MCF 10A (cell line): ENCODE data around the gene POU5F1. TPM values are rescaled to one million over a fixed set of nuclear protein-coding genes. Genes with fewer than 3 reads are reported as not detected.

Source experiments
- BruUV-seq: library from RNA; stranded (reverse); fragments of 400-500 nt; replicated peaks from 2 replicates; lab custom pipeline; 2021; lab: Mats Ljungman, UMichigan
- CTCF ChIA-PET: fragments of 300-600 bp; sonication (Branson Sonifier 250); formaldehyde crosslinking; extraction: SDS; loops from one replicate; lab custom pipeline; 2021; ENCODE audit warnings: antibody characterized with exemption, inconsistent platforms; lab: Yijun Ruan, JAX
- POLR2A ChIA-PET: fragments of 300-600, 350-650 bp; sonication (Branson Sonifier 250); formaldehyde crosslinking; extraction: SDS; loops from one replicate; lab custom pipeline; 2020; ENCODE audit warnings: antibody characterized with exemption, inconsistent platforms; lab: Yijun Ruan, JAX
- DNase-seq: peaks from one replicate; pipeline ENCODE4 v3.0.0-alpha.2; 2018; ENCODE audit not compliant: unreplicated experiment
- H3K27ac Mint-ChIP-seq: one replicate; pipeline ENCODE4 v1.8.0; 2022; ENCODE audit warnings: mild to moderate bottlenecking, low read depth, mixed read lengths; ENCODE audit not compliant: unreplicated experiment
- H3K27me3 Mint-ChIP-seq: one replicate; pipeline ENCODE4 v1.8.0; 2022; ENCODE audit warnings: mixed read lengths; ENCODE audit not compliant: insufficient read depth, unreplicated experiment
- H3K36me3 Mint-ChIP-seq: one replicate; pipeline ENCODE4 v1.8.0; 2022; ENCODE audit warnings: mild to moderate bottlenecking, moderate library complexity, mixed read lengths; ENCODE audit not compliant: insufficient read depth, unreplicated experiment
- H3K4me1 Mint-ChIP-seq: one replicate; pipeline ENCODE4 v1.8.0; 2022; ENCODE audit warnings: mixed read lengths; ENCODE audit not compliant: insufficient read depth, unreplicated experiment
- H3K4me3 Mint-ChIP-seq: one replicate; pipeline ENCODE4 v1.8.0; 2022; ENCODE audit warnings: mild to moderate bottlenecking, moderate library complexity, mixed read lengths; ENCODE audit not compliant: unreplicated experiment
- H3K9me3 Mint-ChIP-seq: one replicate; pipeline ENCODE4 v1.8.0; 2022; ENCODE audit warnings: mixed read lengths; ENCODE audit not compliant: unreplicated experiment
- CTCF ChIP-seq: fragments of 200-600 bp; IDR thresholded peaks from one replicate; pipeline ENCODE4 v1.8.0; 2022; ENCODE audit warnings: antibody characterized with exemption, mild to moderate bottlenecking; ENCODE audit not compliant: unreplicated experiment
- intact Hi-C: fragments of 100-400 bp; cut with micrococcal nuclease; formaldehyde crosslinking; loops from 2 replicates; pipeline ENCODE4 v1.14.1; 2022
- total RNA-seq: library from RNA; stranded (reverse); gene quantifications from 2 replicates; pipeline ENCODE4 v1.2.3, GENCODE V29; 2022

The POU5F1 gene
- total RNA-seq, 1 experiment from 2014 or later = 1.5 TPM

GRCh38 chr6:31152781-31153180, 17.7 kb downstream of the POU5F1 start:
- Mint-ChIP-seq H3K4me1 (peaks cover 4% of the 10 kb centered on the region), H3K27me3 (no peaks in the 10 kb centered on the region), H3K9me3 (no peaks in the 10 kb centered on the region), H3K36me3 (peaks cover 8% of the 10 kb centered on the region), H3K4me3 (no peak overlapping the region), H3K27ac (no peak overlapping the region)
- CTCF ChIA-PET = interaction anchor here (0.7 to 1.1 kb wide), 3 partner anchors 24 to 214 kb away, joined by 3 to 4 read pairs (median 3); no protein-coding TSS in a partner anchor
- intact Hi-C loops = no loop called here
- no TSS peak for BruUV-seq
- no peak for DNase-seq
- TF ChIP-seq CTCF = no peak
- POLR2A ChIA-PET = interaction anchor here (1.0 kb wide), 1 partner anchor 9 kb away, joined by 3 read pairs; no protein-coding TSS in a partner anchor

- TF ChIP-seq CTCF = no peak
- H3K4me1 Mint-ChIP-seq = no peaks in the 10 kb centered on the region
- POLR2A ChIA-PET = no interaction called here
Measured at GRCh38 chr6:31149827-31150447, 20.5 kb downstream of the POU5F1 start.

GRCh38 chr6:31145386-31145785, 25.1 kb downstream of the POU5F1 start:
- POLR2A ChIA-PET = interaction anchor here (0.6 to 1.5 kb wide), 2 partner anchors 13 to 24 kb away, joined by 3 to 6 read pairs; partner anchors contain the start of gene TCF19
- H3K4me1 Mint-ChIP-seq = no peaks in the 10 kb centered on the region
- no peak for TF ChIP-seq CTCF
- no TSS peak for BruUV-seq
- no peak overlapping the region for H3K27ac Mint-ChIP-seq
- CTCF ChIA-PET = interaction anchor here (0.6 to 2.4 kb wide), 5 partner anchors 17 to 234 kb away, joined by 3 to 12 read pairs (median 5); no protein-coding TSS in a partner anchor
- H3K27me3 Mint-ChIP-seq = no peaks in the 10 kb centered on the region
- H3K36me3 Mint-ChIP-seq = peaks cover 26% of the 10 kb centered on the region
- no peak for DNase-seq
- no peaks in the 10 kb centered on the region for H3K9me3 Mint-ChIP-seq
- H3K4me3 Mint-ChIP-seq = no peak overlapping the region
- intact Hi-C loops = no loop called here

More at GRCh38 chr6:31149827-31150447, 20.5 kb downstream of the POU5F1 start:
- BruUV-seq = no TSS peak
- Mint-ChIP-seq H3K9me3 (no peaks in the 10 kb centered on the region), H3K4me3 (no peak overlapping the region), H3K27me3 (no peaks in the 10 kb centered on the region), H3K27ac (no peak overlapping the region), H3K36me3 (peaks cover 10% of the 10 kb centered on the region)
- no peak for DNase-seq
- intact Hi-C loops = no loop called here
- CTCF ChIA-PET = interaction anchor here (1.0 kb wide), 1 partner anchor 13 kb away, joined by 3 read pairs; no protein-coding TSS in a partner anchor

GRCh38 chr6:31144970-31145340, 25.5 kb downstream of the POU5F1 start:
- no peak overlapping the region for H3K4me3 Mint-ChIP-seq
- POLR2A ChIA-PET = interaction anchor here (0.9 to 1.5 kb wide), 2 partner anchors 14 to 30 kb away, joined by 3 to 6 read pairs; partner anchors contain the start of genes PSORS1C1 and TCF19
- peaks cover 26% of the 10 kb centered on the region for H3K36me3 Mint-ChIP-seq
- BruUV-seq = no TSS peak
- no peak for DNase-seq
- intact Hi-C loops = no loop called here
- H3K9me3 Mint-ChIP-seq = no peaks in the 10 kb centered on the region
- H3K27ac Mint-ChIP-seq = no peak overlapping the region
- TF ChIP-seq CTCF = no peak
- H3K27me3 Mint-ChIP-seq = no peaks in the 10 kb centered on the region
- peaks cover 3% of the 10 kb centered on the region for H3K4me1 Mint-ChIP-seq
- CTCF ChIA-PET = interaction anchor here (0.6 to 2.4 kb wide), 5 partner anchors 16 to 235 kb away, joined by 3 to 12 read pairs (median 5); no protein-coding TSS in a partner anchor
